Parathyroid adenoma (tissue), 2 donors: ENCODE data around the gene ZSCAN9.

Experiments used
- H2AFZ ChIP-seq: fragments of 300-600 bp; sonication (generic); one replicate; pipeline ENCODE4 v1.7.0; 2017; ENCODE audit warnings: antibody characterized with exemption, mild to moderate bottlenecking
- H3K27ac ChIP-seq: fragments of 300-600 bp; sonication (generic); one replicate; pipeline ENCODE4 v1.7.0; 2017
- H3K27me3 ChIP-seq: fragments of 300-600 bp; sonication (generic); one replicate; pipeline ENCODE4 v1.7.0; 2017; ENCODE audit warnings: low read length; ENCODE audit not compliant: control insufficient read depth, insufficient read depth
- H3K36me3 ChIP-seq: fragments of 300-600 bp; sonication (generic); one replicate; pipeline ENCODE4 v1.7.0; 2017; ENCODE audit warnings: low read length; ENCODE audit not compliant: control insufficient read depth, insufficient read depth
- H3K4me1 ChIP-seq: fragments of 300-600 bp; sonication (generic); one replicate; pipeline ENCODE4 v1.7.0; 2017; ENCODE audit warnings: control low read depth
- H3K4me2 ChIP-seq: fragments of 300-600 bp; sonication (generic); one replicate; pipeline ENCODE4 v1.7.0; 2017; ENCODE audit warnings: low read length
- H3K4me3 ChIP-seq: fragments of 300-600 bp; sonication (generic); one replicate; pipeline ENCODE4 v1.7.0; 2017; ENCODE audit warnings: low read depth, low read length
- H3K79me2 ChIP-seq: fragments of 300-600 bp; sonication (generic); one replicate; pipeline ENCODE4 v1.7.0; 2017; ENCODE audit warnings: control low read depth
- H3K9ac ChIP-seq: fragments of 300-600 bp; sonication (generic); one replicate; pipeline ENCODE4 v1.7.0; 2017; ENCODE audit warnings: mild to moderate bottlenecking
- H3K9me3 ChIP-seq: fragments of 300-600 bp; sonication (generic); one replicate; pipeline ENCODE4 v1.7.0; 2017; ENCODE audit warnings: low read length; ENCODE audit not compliant: control insufficient read depth
- TF ChIP-seq, protein P1 (sequence below): fragments of 300-600 bp; sonication (generic); IDR thresholded peaks from one replicate; pipeline ENCODE4 v1.7.0; 2017; ENCODE audit warnings: antibody characterized with exemption, mild to moderate bottlenecking
- donor health status: primary hyperparathyroidism.

ZSCAN9 gene

DNA sequence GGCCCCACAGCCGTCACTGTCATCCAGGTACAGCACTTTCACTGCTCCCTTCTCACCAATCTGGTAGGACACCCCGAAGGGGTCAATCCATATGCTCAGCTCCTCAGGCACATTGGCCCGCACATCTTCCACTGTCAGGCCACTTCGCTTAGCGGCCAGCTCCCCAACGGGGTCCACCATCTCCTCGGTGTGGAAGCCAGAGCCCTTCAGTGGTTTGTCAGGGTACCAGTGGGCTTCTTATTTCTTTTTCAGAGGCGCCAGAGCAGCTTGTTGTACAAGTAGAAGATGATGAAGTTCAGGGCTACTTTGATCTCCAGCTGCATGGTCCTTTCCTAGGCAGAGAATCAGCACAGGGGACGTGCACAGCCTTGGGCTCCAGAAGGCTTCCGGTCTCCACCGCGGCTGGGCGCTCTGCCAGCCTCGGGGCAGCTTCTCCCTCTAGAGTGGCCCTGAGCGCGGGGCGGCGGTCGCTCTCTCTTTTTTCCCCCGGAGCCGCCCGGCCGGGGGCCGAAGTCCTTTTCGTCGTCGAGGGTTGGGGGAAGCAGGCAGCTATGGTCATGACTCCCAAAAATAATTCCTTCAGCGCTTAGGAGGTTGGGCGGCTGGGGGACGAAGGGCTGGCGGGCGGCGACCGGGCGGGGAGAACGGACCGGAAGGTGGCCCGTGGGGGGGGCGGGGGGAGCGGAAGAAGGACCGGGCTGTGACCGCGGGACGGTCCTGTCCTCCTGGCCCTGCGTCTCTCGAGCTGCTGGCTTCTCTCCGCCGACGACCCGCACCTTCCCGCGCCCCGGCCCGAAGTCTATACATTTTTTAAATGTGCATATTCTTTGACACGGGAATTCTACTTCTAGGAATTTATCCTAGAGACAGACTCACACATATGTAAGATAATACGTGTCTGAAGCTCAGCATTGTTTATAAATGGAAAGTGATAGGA is 6.5 kb upstream of the ZSCAN9 start:
- Histone ChIP-seq H3K27me3 (no peaks in the 10 kb centered on the region), H3K4me1 (no peaks in the 10 kb centered on the region), H3K79me2 (no peaks in the 10 kb centered on the region), H3K4me2 (peak overlapping the region; percentile 92), H3K9ac (no peak overlapping the region), H2AFZ (peak overlapping the region; percentile 99), H3K27ac (peak overlapping the region; percentile 65), H3K9me3 (no peaks in the 10 kb centered on the region), H3K36me3 (no peaks in the 10 kb centered on the region), H3K4me3 (peak overlapping the region; percentile 82)
- TF ChIP-seq, protein P1, sequence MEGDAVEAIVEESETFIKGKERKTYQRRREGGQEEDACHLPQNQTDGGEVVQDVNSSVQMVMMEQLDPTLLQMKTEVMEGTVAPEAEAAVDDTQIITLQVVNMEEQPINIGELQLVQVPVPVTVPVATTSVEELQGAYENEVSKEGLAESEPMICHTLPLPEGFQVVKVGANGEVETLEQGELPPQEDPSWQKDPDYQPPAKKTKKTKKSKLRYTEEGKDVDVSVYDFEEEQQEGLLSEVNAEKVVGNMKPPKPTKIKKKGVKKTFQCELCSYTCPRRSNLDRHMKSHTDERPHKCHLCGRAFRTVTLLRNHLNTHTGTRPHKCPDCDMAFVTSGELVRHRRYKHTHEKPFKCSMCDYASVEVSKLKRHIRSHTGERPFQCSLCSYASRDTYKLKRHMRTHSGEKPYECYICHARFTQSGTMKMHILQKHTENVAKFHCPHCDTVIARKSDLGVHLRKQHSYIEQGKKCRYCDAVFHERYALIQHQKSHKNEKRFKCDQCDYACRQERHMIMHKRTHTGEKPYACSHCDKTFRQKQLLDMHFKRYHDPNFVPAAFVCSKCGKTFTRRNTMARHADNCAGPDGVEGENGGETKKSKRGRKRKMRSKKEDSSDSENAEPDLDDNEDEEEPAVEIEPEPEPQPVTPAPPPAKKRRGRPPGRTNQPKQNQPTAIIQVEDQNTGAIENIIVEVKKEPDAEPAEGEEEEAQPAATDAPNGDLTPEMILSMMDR = no peak

DNA sequence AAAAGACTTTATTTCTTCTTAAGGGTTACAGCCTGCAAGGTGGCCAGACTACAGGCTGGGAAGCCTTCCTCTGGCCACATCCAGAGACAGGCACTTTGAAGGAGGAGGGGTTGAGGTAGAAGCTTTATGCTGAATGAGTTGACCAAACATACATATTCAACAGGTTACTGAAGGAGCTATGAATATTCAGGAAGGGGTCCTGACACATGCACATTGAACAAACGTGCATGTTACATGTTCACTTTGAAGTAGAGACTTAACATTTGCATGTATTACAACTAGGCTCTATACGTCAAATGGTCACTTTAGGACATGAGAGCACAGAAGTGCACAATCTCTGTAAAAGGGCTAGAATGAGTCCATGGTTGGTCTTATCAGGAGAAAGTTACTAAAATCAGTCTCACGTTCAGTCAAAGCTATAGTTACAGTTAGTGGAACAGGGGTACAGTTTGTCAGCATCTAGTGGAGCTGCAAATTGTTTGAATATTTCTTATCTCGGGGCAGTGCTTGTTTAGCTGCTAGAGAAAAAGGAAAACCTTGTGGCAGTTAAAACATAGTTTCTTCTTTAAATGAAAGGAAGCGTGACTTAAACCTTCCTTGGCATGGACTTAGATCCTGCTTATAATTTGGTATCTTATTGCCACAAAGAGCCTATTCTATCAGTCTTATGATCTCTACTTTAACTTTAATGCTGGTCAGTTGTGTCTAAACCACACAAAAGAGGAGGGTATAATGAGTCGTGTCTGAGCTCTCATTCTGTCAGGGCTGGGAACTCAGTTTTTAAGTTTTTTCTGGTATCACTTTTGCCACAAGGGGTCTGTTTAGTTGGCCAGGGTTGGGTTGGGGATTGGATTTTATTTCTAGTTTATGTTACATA is 4.6 kb upstream of the ZSCAN9 start:
- H3K4me2 ChIP-seq = no peak overlapping the region
- H3K27me3 ChIP-seq = no peaks in the 10 kb centered on the region
- H3K4me3 ChIP-seq = no peak overlapping the region
- H3K9ac ChIP-seq = no peak overlapping the region
- TF ChIP-seq, protein P1 = no peak
- no peaks in the 10 kb centered on the region for H3K79me2 ChIP-seq
- no peaks in the 10 kb centered on the region for H3K9me3 ChIP-seq
- H3K4me1 ChIP-seq = no peaks in the 10 kb centered on the region
- no peak overlapping the region for H3K27ac ChIP-seq
- no peak overlapping the region for H2AFZ ChIP-seq
- no peaks in the 10 kb centered on the region for H3K36me3 ChIP-seq

DNA sequence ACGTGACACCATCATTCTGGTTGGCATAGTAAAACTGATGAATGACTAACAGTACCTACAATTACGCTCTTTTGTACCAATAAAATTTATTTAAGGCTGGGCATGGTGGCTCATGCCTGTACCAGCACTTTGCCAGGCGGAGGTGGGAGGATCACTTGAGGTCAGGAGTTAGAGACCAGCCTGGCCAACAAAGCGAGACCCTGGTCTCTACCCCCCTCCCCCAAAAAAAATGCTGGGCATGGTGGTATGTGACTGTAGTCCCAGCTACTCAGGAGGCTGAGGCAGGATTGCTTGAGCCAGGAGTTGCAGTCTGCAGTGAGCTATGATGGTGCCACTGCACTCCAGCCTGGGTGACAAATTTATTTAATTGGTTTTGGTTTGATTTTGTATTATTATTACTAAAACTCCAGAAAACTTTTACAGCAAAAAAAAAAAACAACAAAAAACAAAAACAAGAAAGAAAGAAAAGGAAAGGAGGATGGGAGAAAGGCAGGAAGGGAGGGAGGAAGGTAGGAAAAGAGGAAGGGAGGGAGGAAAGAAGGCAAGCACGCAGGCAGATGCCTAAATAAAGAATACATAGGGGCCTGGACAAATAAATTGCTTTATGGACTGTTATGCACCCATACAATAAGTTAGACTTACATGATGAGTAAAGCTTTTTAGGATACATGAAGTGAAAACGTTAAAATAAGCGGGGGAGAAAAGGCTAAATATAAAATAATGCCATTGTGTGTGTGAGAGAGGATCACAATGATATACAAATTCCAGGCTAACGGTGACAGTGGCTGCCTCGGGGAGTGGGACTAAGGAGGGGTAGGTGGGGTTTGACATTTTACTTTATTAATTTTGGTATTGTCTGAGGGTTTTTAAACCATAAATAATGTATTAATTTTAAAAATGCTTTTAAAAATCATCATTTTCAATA is 682 bp upstream of the ZSCAN9 start:
- no peaks in the 10 kb centered on the region for H3K9me3 ChIP-seq
- H2AFZ ChIP-seq = peak overlapping the region; percentile 84
- no peaks in the 10 kb centered on the region for H3K27me3 ChIP-seq
- peak overlapping the region; percentile 74 for H3K27ac ChIP-seq
- no peaks in the 10 kb centered on the region for H3K36me3 ChIP-seq
- H3K4me3 ChIP-seq = peak overlapping the region; percentile 84
- TF ChIP-seq, protein P1 = no peak
- peak overlapping the region; percentile 77 for H3K4me2 ChIP-seq
- no peaks in the 10 kb centered on the region for H3K4me1 ChIP-seq
- H3K9ac ChIP-seq = no peak overlapping the region
- no peaks in the 10 kb centered on the region for H3K79me2 ChIP-seq

DNA sequence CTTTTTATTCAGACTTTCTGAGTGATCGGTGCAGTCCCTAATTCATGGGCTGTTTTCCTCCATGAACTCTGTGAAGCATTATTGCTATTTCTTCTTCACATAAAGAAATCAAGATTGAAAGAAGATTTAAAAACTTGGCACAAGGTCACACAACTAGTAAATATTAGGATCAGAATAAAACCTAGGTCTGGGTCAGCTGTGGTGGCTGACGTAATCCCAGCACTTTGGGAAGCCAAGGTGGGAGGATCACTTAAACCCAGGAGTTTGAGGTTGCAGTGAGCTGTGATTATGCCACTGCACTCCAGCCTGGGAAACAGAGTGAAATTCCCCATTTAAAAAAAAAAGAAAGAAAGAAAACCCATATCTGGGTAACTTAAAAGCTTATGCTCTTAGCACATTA is 1.4 kb downstream of the ZSCAN9 start:
- H3K9me3 ChIP-seq = no peaks in the 10 kb centered on the region
- H3K79me2 ChIP-seq = no peaks in the 10 kb centered on the region
- H2AFZ ChIP-seq = no peak overlapping the region
- no peak overlapping the region for H3K27ac ChIP-seq
- TF ChIP-seq, protein P1 = no peak
- peak overlapping the region; percentile 77 for H3K4me2 ChIP-seq
- H3K9ac ChIP-seq = no peak overlapping the region
- no peaks in the 10 kb centered on the region for H3K36me3 ChIP-seq
- H3K27me3 ChIP-seq = no peaks in the 10 kb centered on the region
- H3K4me1 ChIP-seq = no peaks in the 10 kb centered on the region
- H3K4me3 ChIP-seq = no peak overlapping the region
